HG03575 (cell line): ENCODE results near the gene TBC1D1.

Experiments
- ATAC-seq: cut with Tn5 transposase; IDR thresholded peaks from one replicate; pipeline ENCODE4 v1.9.1; 2021; ENCODE audit not compliant: unreplicated experiment, insufficient number of reproducible peaks, low FRiP score; ENCODE audit errors: extremely low read depth

Gene TBC1D1

DNA sequence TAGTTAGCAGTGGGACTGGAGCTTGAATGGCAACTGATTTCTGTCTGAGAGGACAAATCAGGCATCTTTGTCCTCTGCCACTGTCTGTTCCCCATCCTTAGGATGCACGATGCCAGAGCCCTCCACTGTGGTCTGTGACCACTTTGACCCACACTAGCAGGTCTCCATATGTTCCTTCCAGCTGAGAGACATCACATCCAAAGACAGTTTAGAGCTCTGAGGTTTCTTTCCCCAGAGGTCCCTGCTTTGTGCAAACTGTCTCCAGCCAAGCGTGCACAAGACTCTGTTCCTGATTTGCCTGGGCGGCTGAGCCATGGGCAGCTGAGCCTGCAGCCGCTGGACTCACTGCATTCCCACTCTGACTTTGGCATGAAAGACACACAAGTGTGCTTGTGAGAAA lies 167.3 kb downstream of the TBC1D1 start:
- no peak for ATAC-seq

DNA sequence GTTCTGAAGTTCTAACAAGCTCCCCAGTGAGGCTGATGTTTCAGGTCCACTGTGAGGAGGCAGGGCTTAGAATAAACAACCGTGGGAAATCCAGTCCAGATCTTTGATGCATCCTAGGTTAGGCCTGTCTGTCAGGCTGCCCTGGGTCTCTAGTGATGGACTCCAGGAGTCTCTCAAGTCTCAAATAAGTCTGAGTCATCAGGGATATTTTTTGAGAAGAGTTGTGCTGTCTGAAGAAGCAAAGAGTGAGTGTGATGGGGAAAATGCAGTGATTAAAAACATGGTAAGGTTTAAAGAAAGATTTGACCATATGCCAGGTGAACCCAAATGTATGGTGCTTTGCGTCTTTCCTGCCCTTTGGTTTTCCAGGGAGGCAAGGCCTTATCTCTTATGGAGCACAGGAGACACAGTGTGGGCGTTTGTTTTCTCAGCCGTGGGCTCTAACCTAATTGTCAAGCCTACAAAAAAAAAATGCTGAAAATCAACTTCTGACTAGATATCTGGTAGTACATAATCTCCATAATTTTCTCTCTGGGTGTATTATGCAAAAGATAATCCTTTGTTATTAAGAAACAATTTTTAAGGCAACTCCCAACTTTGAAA lies 170.0 kb downstream of the TBC1D1 start:
- ATAC-seq: no peak

DNA sequence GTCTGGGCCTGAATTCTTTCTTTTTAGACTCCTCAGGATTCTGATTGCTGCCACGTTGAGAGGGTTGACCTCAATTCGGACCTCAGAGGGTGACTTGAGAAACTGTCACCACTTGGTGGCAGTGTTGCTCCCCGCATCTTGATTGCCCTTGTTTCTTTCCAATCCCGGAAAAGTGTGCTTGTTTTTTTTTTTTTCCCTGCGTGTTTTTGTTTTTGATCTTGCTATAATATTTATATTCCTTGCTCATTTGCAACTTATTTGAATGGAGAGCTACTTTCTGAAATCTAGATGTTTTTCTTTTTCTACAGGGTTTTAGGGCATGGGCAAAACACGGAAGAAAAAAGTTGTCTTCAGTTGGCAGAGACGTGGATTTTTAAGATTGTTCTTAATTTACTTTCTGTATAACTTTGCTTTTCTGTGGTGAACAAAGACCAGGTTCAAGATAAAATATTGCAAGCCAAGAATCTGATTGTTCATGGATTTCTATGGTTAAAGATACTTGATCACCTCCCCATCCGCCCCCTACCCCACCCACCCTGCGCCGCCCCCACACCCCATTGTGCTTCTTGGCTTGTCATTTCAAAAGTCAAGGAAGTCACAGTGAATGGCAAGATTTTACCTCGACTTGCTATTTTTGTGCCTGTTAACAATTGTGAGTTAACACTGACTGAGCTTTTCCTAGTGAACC lies 171.3 kb downstream of the TBC1D1 start:
- no peak for ATAC-seq

DNA sequence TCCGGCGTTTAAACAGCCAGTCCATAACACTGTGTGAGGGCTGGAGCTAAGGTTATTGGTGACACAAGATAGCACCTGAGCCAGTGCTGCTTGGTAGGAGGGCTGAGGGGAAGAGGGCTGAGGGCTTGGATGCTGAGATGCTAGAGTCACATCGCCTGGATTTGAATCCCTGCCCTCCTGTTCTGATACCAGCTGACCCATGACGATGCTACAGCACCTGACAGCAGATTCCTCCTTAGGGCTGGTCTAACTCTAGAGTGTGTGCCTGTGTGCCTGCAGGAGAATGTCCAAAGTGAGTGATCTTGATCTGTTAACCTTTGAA lies 171.9 kb downstream of the TBC1D1 start:
- ATAC-seq: no peak

DNA sequence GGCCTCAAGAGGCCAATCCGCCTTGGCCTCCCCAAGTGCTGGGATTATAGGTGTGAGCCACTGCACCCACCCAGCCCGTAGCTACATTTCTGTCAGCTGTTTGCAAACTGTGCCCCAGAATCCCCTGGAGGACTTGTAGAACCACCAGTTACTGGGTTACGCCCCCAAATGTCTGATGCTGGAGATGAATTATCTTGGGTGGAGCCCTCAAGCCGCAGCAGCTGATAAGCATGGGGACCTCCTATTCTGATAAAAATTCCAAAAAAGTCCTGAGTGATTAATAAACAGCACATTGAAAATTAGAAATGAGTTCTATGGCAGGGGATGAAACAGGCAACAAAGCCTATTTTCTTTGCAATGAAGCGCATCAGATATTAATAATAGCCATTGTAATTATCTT lies 174.3 kb downstream of the TBC1D1 start:
- no peak for ATAC-seq

DNA sequence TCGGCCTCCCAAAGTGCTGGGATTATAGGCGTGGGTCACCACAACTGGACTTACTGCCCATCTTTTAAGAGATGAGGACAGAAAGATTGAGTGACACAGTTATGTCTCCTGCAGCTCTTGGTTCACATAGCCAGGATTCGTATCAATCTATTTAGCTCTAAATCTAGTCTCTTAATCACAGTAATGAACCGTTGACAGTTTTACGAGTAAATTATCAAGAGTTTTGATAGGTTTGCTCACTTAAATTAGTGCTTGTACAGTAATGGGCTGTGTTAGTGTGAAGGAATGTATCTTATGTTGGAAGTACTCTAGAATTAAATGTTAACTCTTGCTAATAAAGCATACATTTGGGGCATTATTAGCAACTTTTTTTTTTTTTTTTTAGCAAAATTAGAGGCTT lies 175.0 kb downstream of the TBC1D1 start:
- no peak for ATAC-seq

DNA sequence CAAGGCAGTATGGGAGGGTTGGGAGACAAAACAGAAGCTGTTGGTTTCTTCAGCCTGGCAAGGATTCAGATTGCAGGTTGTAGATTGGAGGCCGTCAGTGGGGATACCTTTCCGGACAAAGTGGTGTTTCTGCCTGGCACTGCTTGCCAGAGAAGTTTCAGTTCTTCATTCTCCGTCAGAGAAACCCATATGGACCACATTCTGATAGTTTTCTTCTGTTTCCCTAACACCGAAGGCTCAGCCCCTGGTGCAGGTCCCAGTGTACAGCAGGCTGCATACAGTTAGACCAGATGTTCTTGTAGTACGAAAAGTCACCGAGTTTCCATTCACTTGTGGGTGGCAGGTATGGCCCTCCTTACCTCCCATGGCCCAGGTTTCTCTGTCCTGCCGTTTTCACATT lies 176.6 kb downstream of the TBC1D1 start:
- ATAC-seq: no peak

DNA sequence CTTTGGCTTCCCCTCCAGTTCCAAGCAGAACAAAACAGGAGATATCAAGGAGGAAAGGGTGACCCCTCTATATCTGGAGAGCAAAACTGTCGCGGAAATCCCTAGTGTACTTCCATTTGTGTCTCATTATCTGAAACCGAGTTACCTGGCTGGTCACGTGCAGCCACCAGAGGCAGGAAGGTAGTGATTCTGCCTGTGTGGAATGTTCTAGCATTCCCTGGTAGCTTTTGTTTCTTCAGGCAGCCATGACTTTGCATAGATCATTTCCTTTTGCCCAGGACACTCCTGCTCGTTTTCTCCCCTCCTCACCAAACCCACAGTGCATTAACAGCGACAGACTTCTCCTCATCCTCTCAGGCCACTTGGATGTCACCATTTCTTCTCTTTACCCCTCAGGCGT lies 177.2 kb downstream of the TBC1D1 start:
- no peak for ATAC-seq

DNA sequence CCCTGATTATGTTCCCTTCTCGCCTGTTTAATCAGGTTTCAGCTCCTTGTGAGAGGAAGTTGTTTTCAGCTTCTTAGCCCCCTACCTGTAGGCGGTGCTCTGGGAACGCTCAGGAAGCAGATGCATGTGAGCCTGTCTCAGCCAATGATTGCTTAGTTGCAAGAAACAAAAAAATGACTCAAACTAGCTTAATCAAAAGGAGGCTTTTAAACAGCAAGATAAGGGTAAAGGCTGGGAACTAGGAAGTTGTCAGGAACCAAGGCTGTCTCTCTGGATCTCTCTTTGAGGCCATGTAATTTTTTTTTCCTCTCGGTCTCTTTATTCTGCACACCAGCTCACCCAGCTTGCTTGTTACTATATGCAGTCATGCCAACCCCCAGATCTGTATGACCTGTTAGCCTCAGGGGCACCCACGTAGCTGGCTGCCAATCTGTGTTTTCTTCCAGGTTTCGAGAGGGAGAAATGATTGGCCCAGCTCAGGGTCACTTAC lies 178.4 kb downstream of the TBC1D1 start:
- no peak for ATAC-seq

DNA sequence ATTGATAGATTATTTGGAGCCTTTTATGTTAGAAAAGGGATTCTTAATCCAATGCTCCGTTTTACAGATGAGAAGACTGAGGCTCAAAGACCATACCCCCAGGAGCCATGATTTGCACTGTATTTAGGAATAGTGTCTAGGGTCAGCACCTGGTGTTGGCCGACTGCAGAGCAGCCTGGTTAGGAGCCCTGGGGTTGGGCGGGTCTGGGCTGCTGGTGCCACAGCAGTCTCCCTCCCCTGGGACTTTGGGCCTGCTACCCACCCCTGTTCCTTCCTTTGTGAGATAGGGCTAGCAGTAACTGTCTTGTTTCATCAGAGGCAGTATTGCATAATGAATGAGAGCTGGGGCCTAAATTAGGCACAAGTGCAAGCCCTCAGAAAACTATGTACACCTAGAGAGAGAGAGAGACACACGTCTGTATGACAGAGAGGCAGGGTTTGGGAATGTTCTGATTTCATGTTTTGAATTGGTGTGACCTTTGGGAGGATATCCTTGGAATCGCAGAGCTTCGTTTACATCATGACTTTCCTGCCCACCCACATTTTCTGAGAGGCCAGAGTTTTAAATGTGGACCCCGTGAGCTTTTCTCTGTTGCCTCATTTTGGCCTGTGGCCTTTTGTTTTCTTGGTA lies 181.0 kb downstream of the TBC1D1 start:
- no peak for ATAC-seq

DNA sequence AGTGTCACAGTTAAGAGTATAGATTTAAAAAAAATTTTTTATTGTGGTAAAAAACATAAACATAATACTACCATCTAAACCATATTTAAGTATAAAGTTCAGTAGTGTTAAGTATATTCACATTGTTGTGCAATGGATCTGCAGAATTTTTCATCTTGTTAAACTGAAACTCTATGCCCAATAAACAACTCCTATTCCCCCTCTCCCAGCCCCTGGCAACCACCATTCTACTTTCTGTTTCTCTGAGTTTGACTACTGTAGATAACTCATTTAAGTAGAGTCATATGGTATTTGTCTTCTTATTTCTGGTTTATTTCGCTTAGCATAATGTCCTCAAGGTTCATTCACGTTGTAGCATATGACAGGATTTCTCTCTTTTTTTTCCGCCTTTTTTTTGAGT lies 181.7 kb downstream of the TBC1D1 start:
- no peak for ATAC-seq

DNA sequence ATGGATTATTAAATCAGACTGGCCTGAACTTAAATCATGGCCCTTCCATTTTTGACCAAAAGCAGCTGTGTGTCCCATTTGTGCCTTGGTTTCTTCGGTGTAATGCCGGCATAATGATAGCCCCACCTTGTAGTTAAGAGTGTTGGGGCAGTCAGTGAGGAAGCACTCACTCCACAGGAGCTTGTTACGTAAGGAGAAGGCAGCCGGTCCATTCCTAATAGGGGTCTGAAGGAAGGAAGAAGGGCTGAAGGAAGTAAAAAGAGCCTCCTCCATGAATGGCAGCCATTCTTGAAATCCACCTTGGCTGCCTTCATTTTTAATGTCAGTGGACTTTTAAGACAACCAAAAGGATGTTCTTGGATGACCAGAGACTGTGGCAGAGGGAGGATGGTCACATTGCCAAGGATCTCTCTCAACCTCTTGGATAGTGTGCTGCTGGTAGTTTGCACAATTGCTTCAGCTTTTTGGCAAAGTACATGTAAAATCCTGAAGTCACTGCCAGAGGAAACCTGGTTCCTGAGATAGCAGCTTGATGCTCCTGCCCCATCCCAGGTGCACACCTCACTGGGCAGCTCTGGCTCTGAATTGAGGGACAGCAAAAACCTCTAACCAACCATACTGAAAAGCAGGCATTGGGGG lies 182.8 kb downstream of the TBC1D1 start:
- ATAC-seq: no peak

DNA sequence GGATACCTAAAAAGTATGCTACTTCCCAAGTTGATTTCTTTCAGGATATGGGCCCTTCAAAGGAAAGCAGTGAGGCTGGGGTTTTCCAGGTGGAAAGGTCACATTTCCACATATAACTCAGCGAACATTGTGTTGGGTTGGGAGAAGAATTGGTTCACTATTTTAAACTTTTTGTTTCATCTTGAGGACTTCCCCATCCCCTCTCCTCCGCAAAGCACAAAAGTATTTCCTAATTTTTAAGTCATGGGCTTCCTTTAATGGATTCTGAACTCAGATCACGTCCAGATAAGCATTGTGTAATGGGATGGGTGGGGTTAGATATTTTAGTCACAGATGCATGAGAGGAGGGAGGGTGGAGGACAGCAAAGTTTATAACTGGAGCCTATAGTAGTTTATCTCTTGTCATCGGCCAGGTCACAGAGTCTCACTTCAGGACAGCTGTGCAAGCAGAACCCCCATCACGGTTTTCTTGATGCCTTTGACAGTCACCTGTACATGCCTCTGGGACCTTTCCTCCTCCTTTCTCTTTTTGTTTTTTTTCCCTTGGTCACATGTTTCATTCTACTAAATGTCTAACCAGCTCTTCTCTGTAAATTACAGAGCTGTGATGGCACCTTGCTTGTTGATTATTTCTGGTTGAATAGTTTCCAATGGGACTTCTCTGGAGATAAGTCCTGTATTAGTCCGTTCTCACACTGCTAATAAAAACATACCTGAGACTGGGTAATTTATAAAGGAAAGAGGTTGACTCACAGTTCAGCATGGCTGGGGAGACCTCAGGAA lies 184.7 kb downstream of the TBC1D1 start:
- no peak for ATAC-seq

DNA sequence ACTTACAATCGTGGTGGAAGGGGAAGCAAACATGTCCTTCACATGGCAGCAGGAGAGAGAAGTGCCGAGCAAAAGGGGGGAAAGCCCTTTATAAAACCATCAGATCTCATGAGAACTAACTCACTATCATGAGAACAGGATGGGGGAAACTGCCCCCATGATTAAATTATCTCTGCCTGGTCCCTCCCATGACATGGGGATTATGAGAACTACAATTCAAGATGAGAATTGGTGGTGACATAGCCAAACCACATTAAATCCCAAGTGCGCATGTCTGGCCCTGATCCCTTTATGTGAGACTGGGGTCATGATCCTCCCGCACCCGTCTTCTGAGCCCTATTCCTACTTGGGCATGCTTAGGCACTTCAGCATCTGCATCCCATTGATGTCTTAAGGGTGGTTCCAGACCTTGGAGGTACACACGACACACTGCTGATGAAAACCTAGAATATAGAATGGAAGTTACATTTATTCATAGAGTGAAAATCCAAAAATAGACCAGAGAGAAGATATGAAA lies 185.3 kb downstream of the TBC1D1 start:
- no peak for ATAC-seq

DNA sequence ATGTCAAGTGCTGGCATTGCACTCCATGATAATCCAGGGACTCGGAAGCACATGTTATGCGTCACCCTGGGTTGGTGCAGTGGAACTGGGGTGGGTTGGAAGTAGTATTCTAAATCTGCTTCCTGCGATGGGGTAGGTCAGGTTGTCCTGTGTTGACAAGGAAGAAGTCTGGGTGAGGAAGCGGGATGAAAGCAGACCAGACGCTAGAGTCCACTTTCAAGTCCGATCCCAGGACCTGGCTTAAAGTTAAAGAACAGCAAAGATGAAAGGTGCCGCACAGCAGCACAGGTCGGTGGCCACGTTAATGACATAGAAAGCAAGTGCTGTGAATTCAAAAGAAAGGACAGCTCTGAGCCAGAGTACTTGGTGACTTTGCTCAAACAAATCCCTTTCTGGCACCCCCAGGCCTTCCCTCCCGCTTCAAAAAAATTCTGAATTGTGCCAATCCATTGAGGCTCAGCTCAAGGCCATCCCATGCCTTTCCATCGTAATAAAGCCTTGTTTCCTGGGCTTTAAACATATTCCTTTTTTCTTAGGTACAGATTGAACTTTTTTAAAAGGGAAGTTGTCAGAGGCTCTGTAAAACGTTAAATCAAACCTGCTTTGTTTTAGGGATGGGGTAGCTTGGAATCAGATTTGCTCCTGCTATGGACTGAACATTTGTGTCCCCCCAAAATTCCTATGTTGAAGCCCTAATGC lies 187.1 kb downstream of the TBC1D1 start:
- no peak for ATAC-seq

DNA sequence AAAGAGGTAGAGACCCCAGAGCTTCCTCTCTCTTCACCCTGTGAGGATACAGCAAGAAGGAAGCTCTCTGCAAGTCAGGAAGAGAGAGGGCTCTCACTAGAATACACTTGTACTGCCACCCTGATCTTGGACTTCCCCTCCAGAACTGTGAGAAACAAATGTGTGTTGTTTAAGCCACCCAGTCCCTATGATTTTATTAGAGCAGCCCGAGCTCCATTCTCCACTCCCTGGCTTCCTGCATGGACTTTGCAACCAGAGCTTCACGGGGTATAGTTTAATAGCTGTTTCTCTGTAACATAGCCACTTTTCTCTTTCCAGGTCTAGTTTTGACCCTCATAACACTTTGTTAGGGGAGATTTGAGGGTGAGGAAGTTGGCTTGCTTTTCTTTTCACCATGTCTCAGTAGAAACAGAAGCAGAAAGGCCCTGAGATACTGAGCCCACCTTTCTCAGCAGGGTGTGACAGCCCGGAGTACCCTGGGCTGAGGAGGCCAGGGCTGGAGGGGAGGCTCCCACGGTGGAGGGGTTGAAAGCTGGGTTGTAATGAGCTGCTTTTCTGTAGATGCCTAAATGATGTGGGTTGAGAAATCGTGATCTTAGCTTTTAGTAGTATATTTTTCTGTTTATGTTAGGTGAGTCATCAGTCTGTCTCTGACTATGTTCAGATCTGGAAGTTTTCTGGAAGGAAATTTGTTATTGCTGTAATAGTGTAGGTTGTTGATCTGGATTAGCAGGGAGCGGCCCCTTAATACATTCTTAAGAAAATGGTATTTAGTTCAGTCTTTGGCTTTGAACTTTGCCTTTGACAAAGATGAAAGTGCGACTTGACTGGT lies 187.9 kb downstream of the TBC1D1 start:
- no peak for ATAC-seq

DNA sequence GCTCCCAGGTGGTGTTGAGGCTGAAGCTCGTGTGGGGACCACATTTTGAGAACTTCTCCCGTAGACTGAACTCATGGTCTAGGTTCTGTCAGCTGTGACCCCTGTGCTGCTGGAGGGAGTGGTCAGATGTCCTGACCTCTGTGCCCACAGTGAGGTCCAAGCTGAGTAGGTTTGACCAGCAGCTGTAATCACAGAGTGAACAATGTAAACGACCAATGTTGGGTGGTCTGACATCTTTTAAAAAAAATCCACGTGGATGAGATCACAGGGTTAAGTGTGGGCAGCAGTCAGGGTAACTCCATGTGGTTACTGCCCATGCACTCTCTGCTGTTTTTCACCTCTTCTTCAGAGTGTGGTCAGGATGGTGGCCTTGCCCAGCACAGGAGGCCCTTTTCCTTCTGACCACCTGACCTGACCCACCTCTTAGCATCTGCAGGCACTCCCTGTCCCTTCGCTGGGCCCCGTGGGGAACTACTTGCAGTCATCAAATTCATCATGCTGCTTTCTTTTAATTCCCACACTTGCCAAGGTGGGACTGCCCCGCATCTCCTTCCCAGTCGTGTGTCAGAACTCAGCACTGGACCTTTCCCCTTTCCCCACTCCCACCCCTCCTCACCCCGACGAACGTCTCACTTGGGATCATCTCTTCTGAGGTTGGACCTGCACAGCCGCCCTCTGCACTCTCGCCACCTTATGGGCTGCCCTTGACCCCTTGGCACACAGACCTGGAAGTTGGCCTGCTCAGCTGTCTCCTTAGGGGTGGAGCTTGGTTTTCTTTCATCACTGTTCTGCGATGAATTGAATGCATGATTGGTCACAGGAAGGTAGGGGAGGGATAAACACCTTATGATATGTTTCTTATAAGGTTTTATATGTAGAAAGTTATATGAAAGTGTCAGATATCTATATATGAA lies 189.4 kb downstream of the TBC1D1 start:
- no peak for ATAC-seq
